C4-2B (cell line): ENCODE measurements around the gene GRB10.

Source experiments
- CTCF ChIP-seq: fragments of 450-650 bp; conservative IDR thresholded peaks from 2 replicates; pipeline ENCODE4 v1.5.1; 2017; ENCODE audit warnings: mild to moderate bottlenecking
- ZFX ChIP-seq: fragments of 450-650 bp; IDR thresholded peaks from 2 replicates; pipeline ENCODE4 v1.6.1; 2017

DNA sequence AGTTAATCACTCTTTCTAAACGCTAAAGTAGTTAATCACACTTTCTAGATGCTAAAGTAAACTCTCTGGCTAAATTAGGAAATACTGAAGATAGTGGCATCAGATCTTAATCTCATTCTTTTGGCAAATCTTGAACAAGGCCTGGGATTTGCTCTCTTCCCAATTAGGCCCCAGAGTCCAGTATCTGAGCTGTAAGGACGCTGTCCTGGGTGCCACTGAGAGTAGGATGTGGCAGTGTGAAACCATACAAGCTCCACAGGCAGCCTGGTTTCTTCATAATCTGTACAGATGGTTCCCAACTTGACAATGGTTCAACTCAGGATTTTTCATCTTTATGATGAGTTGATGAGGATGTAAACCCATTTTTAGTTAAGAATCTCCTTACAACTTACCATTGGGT, 36.9 kb downstream of the GRB10 start:
- TF ChIP-seq CTCF (no peak), ZFX (no peak)
